ENCODE measurements around the gene MEI4. TPM values are rescaled to one million over a fixed set of nuclear protein-coding genes. Genes with fewer than 3 reads are reported as not detected.

Gene MEI4
- total RNA-seq, 1 experiment from 2014 or later, result 0.20 TPM

- no peaks in the 10 kb centered on the region for H3K27me3 Mint-ChIP-seq (ENCODE audit: low read depth)
- no peak for ATAC-seq
- H3K4me3 Mint-ChIP-seq, result no peak overlapping the region
- no peak for TF ChIP-seq ELF4 (CRISPR knock-in tag; IDR thresholded peaks at IDR 0.05; ENCODE audit: low read depth)
- TF ChIP-seq FOXP4 (CRISPR knock-in tag; IDR thresholded peaks at IDR 0.05), result no peak
- TF ChIP-seq ZNF219 (CRISPR knock-in tag; IDR thresholded peaks at IDR 0.05; ENCODE audit: borderline replicate concordance), result no peak
- TF ChIP-seq RELA (CRISPR knock-in tag; IDR thresholded peaks at IDR 0.05; ENCODE audit: borderline replicate concordance), result no peak
- TF ChIP-seq, protein P1, sequence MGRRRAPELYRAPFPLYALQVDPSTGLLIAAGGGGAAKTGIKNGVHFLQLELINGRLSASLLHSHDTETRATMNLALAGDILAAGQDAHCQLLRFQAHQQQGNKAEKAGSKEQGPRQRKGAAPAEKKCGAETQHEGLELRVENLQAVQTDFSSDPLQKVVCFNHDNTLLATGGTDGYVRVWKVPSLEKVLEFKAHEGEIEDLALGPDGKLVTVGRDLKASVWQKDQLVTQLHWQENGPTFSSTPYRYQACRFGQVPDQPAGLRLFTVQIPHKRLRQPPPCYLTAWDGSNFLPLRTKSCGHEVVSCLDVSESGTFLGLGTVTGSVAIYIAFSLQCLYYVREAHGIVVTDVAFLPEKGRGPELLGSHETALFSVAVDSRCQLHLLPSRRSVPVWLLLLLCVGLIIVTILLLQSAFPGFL (CRISPR knock-in tag; IDR thresholded peaks at IDR 0.05; ENCODE audit: borderline replicate concordance), result no peak
- TF ChIP-seq PRRX2 (CRISPR knock-in tag; IDR thresholded peaks at IDR 0.05), result no peak
- no peak for TF ChIP-seq ZNF396 (CRISPR knock-in tag; IDR thresholded peaks at IDR 0.05; ENCODE audit: borderline replicate concordance)
- TF ChIP-seq KAT7 (CRISPR knock-in tag; IDR thresholded peaks at IDR 0.05; ENCODE audit: borderline replicate concordance), result no peak
- no peak for TF ChIP-seq ZBTB21 (CRISPR knock-in tag; IDR thresholded peaks at IDR 0.05; ENCODE audit: borderline replicate concordance)
- no peak for TF ChIP-seq NR1H2 (CRISPR knock-in tag; IDR thresholded peaks at IDR 0.05)
- TF ChIP-seq ZNF263 (CRISPR knock-in tag; IDR thresholded peaks at IDR 0.05; ENCODE audit: low read depth), result no peak
- TF ChIP-seq TCF7 (CRISPR knock-in tag; IDR thresholded peaks at IDR 0.05; ENCODE audit: low read depth), result no peak
- TF ChIP-seq ESRRA (CRISPR knock-in tag; IDR thresholded peaks at IDR 0.05; ENCODE audit: borderline replicate concordance), result no peak
- TF ChIP-seq, protein P2, sequence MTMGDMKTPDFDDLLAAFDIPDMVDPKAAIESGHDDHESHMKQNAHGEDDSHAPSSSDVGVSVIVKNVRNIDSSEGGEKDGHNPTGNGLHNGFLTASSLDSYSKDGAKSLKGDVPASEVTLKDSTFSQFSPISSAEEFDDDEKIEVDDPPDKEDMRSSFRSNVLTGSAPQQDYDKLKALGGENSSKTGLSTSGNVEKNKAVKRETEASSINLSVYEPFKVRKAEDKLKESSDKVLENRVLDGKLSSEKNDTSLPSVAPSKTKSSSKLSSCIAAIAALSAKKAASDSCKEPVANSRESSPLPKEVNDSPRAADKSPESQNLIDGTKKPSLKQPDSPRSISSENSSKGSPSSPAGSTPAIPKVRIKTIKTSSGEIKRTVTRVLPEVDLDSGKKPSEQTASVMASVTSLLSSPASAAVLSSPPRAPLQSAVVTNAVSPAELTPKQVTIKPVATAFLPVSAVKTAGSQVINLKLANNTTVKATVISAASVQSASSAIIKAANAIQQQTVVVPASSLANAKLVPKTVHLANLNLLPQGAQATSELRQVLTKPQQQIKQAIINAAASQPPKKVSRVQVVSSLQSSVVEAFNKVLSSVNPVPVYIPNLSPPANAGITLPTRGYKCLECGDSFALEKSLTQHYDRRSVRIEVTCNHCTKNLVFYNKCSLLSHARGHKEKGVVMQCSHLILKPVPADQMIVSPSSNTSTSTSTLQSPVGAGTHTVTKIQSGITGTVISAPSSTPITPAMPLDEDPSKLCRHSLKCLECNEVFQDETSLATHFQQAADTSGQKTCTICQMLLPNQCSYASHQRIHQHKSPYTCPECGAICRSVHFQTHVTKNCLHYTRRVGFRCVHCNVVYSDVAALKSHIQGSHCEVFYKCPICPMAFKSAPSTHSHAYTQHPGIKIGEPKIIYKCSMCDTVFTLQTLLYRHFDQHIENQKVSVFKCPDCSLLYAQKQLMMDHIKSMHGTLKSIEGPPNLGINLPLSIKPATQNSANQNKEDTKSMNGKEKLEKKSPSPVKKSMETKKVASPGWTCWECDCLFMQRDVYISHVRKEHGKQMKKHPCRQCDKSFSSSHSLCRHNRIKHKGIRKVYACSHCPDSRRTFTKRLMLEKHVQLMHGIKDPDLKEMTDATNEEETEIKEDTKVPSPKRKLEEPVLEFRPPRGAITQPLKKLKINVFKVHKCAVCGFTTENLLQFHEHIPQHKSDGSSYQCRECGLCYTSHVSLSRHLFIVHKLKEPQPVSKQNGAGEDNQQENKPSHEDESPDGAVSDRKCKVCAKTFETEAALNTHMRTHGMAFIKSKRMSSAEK (CRISPR knock-in tag; IDR thresholded peaks at IDR 0.05; ENCODE audit: borderline replicate concordance), result no peak
- TF ChIP-seq ATF6 (CRISPR knock-in tag; IDR thresholded peaks at IDR 0.05), result no peak
- TF ChIP-seq FOXJ3 (CRISPR knock-in tag; IDR thresholded peaks at IDR 0.05; ENCODE audit: borderline replicate concordance), result no peak
- no peak for TF ChIP-seq GRHL2 (CRISPR knock-in tag; IDR thresholded peaks at IDR 0.05; ENCODE audit: insufficient replicate concordance, severe bottlenecking)
- TF ChIP-seq EMX1 (CRISPR knock-in tag; IDR thresholded peaks at IDR 0.05), result no peak
- no peak for TF ChIP-seq ETV6 (CRISPR knock-in tag; IDR thresholded peaks at IDR 0.05)
- H3K27ac Mint-ChIP-seq, result no peak overlapping the region
- H3K4me1 Mint-ChIP-seq, result no peaks in the 10 kb centered on the region
- H3K36me3 Mint-ChIP-seq, result peaks cover 5% of the 10 kb centered on the region; the same call in 1 of the 2 replicates
- no peak for DNase-seq (ENCODE audit: low spot score)
- POLR2A ChIA-PET, result no interaction called here
- CTCF ChIA-PET, result no interaction called here
- peaks cover 52% of the 10 kb centered on the region for H3K9me3 Mint-ChIP-seq
Measured at GRCh38 chr6:77906070-77906469, 253.2 kb downstream of the MEI4 start.

Measured in WTC11 (cell line).